ENCODE measurements around the gene SGTA. TPM values are rescaled to one million over a fixed set of nuclear protein-coding genes. Genes with fewer than 3 reads are reported as not detected.

The SGTA gene
- total RNA-seq, 3 donors from 2014 or later (not counting 1 experiment from before 2014, with no cell fraction given) = 35.2 to 38.1 (median 36.2) TPM

DNA sequence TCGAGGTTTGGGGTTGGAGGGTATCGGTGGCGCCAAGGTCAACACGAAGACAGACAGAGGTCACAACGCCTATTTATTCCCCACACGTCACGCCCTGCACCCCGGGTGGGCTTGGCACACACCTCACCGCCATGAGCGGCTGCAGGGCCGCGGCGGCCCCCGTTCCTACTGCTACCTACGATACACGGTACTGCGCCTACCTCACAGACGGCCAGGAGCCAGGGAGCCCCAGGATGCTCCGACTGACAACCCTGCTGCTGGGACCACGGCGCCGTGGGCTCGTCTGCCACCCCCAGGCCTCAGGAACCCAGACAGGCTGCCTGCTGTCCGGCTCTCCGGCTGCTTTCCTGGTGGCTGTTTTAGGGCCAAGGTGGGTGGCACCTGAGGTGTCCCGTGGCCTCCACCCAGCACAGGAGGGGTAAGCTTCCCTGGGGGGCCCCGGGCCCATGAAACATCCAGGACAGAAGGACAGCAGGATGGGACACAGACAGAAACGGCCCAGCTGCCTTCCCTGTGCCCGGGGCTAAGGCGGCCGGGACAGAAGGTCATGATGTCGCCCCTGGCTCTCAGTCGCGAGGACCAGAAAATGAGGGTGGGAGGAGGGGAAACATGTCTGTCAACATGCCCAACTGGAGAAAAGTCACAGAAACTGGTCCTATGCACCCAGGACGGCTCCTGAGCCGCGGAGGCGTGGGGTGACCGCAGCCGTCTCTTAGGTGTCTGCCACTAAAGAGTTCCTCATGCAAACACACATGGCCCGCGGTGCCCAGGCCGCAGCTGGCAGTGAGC lies 28.2 kb downstream of the SGTA start:
- no peaks in the 10 kb centered on the region for H3K9me3 ChIP-seq (ENCODE audit: control insufficient read depth, insufficient read depth, low read length)
- Mint-ChIP-seq H3K27me3 (ENCODE audit: low read depth in 2 of 2) (no peaks in the 10 kb centered on the region), H3K4me3 (no peak overlapping the region), H3K36me3 (no peaks in the 10 kb centered on the region), H3K9me3 (no peaks in the 10 kb centered on the region), H3K27ac (no peak overlapping the region), H3K4me1 (no peaks in the 10 kb centered on the region)
- no peaks in the 10 kb centered on the region for H3K4me1 ChIP-seq (ENCODE audit: control insufficient read depth, insufficient read depth, low read length)
- TF ChIP-seq, protein P1, sequence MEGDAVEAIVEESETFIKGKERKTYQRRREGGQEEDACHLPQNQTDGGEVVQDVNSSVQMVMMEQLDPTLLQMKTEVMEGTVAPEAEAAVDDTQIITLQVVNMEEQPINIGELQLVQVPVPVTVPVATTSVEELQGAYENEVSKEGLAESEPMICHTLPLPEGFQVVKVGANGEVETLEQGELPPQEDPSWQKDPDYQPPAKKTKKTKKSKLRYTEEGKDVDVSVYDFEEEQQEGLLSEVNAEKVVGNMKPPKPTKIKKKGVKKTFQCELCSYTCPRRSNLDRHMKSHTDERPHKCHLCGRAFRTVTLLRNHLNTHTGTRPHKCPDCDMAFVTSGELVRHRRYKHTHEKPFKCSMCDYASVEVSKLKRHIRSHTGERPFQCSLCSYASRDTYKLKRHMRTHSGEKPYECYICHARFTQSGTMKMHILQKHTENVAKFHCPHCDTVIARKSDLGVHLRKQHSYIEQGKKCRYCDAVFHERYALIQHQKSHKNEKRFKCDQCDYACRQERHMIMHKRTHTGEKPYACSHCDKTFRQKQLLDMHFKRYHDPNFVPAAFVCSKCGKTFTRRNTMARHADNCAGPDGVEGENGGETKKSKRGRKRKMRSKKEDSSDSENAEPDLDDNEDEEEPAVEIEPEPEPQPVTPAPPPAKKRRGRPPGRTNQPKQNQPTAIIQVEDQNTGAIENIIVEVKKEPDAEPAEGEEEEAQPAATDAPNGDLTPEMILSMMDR (IDR thresholded peaks at IDR 0.05) = no peak
- H3K4me3 ChIP-seq (ENCODE audit: low read length) = no peak overlapping the region
- no peak overlapping the region for H3K27ac ChIP-seq (ENCODE audit: low read length)
- intact Hi-C loops (cut with micrococcal nuclease) = no loop called here
- 97% methylated on average over 43 of the region's 43 CpGs for WGBS (ENCODE audit: insufficient coverage)
- no peak for ATAC-seq
- no peaks in the 10 kb centered on the region for H3K27me3 ChIP-seq (ENCODE audit: control insufficient read depth, insufficient read depth, low read length)
- DNase-seq = no peak
- H3K36me3 ChIP-seq (ENCODE audit: control insufficient read depth, insufficient read depth, low read length) = peaks cover 27% of the 10 kb centered on the region

DNA sequence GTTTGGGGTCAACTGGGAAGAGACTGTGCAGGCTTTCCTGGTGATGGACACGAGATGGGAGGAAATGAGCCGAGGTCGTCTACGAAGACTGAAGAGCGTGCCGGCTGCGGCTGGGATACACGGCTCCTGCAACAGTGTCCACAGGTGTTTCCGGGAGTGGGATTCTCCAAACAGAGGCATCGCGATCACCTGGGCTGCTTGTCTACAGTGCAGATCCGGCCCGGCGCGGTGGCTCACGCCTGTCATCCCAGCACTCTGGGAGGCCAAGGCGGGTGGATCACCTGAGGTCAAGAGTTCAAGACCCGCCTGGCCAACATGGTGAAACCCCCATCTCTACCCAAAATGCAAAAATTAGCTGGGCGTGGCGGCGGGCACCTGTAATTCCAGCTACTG lies 31.6 kb downstream of the SGTA start:
- peaks cover 7% of the 10 kb centered on the region for H3K4me1 ChIP-seq (ENCODE audit: control insufficient read depth, insufficient read depth, low read length)
- no peak overlapping the region for H3K4me3 ChIP-seq (ENCODE audit: low read length)
- H3K27ac ChIP-seq (ENCODE audit: low read length) = no peak overlapping the region
- TF ChIP-seq, protein P1 (IDR thresholded peaks at IDR 0.05) = no peak
- Mint-ChIP-seq H3K27me3 (ENCODE audit: low read depth in 2 of 2) (peaks cover 0 to 2% of the 10 kb centered on the region in 2 donors), H3K4me1 (no peaks in the 10 kb centered on the region), H3K36me3 (no peaks in the 10 kb centered on the region), H3K27ac (no peak overlapping the region), H3K4me3 (no peak overlapping the region), H3K9me3 (no peaks in the 10 kb centered on the region)
- H3K36me3 ChIP-seq (ENCODE audit: control insufficient read depth, insufficient read depth, low read length) = peaks cover 19% of the 10 kb centered on the region
- DNase-seq (no peak), ATAC-seq (no peak)
- H3K27me3 ChIP-seq (ENCODE audit: control insufficient read depth, insufficient read depth, low read length) = no peaks in the 10 kb centered on the region
- intact Hi-C loops (cut with micrococcal nuclease) = no loop called here
- 95% methylated on average over 21 of the region's 21 CpGs for WGBS (ENCODE audit: insufficient coverage)
- H3K9me3 ChIP-seq (ENCODE audit: control insufficient read depth, insufficient read depth, low read length) = no peaks in the 10 kb centered on the region

DNA sequence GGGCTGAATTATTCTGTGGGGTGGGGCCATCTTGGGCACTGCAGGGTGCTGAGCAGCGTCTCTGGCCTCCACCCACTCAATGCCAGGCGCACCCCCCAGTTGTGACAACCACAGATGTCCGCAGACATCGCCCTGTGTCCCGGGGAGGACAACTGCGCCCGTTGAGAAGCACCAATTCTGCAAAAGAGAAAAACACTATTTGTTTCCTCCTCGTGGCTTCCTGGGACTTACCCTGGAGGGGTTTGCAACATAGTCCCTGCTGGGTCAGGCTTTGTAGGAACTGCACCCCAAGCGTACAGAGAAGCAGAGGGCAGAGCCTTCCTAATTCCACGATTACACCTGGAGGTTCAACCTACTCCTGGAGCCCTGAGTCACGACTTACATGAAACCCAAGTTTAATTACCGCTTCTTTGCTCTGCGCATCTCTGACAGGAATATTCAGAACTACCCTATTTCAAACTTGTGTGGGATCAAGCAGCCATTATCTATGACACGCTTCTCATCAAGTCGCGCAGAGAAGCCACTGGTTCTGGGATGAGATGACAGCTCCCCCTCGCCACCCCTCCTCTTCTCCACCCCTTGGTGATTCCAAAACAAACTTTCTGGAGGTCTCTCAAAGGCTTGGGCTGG lies 32.1 kb downstream of the SGTA start:
- Mint-ChIP-seq H3K4me1 (no peaks in the 10 kb centered on the region), H3K36me3 (no peaks in the 10 kb centered on the region), H3K4me3 (no peak overlapping the region), H3K27ac (no peak overlapping the region), H3K27me3 (ENCODE audit: low read depth in 2 of 2) (peaks cover 0 to 2% of the 10 kb centered on the region in 2 donors), H3K9me3 (no peaks in the 10 kb centered on the region)
- no peak overlapping the region for H3K4me3 ChIP-seq (ENCODE audit: low read length)
- 73% methylated on average over 16 of the region's 17 CpGs for WGBS (ENCODE audit: insufficient coverage)
- H3K27ac ChIP-seq (ENCODE audit: low read length) = no peak overlapping the region
- H3K9me3 ChIP-seq (ENCODE audit: control insufficient read depth, insufficient read depth, low read length) = no peaks in the 10 kb centered on the region
- H3K36me3 ChIP-seq (ENCODE audit: control insufficient read depth, insufficient read depth, low read length) = peaks cover 18% of the 10 kb centered on the region
- TF ChIP-seq, protein P1 (IDR thresholded peaks at IDR 0.05) = no peak
- H3K4me1 ChIP-seq (ENCODE audit: control insufficient read depth, insufficient read depth, low read length) = peaks cover 7% of the 10 kb centered on the region
- H3K27me3 ChIP-seq (ENCODE audit: control insufficient read depth, insufficient read depth, low read length) = no peaks in the 10 kb centered on the region
- ATAC-seq = no peak
- intact Hi-C loops (cut with micrococcal nuclease) = no loop called here
- no peak for DNase-seq

Measured in natural killer cell (primary cell).